SK-N-SH treated with all-trans-retinoic acid at 6 μM for 48 hours (cell line): ENCODE measurements around the gene CD300LF.

ENCODE experiments used
- ATAC-seq: fragments of 200-7000 bp; cut with Tn5 transposase; 3 replicates; pipeline ENCODE4 v1.9.1; 2020; ENCODE audit warnings: mild to moderate bottlenecking, moderate library complexity
- BACH2 ChIP-seq: fragments of 250-450 bp; sonication (Bioruptor Pico); IDR thresholded peaks from 2 replicates; pipeline ENCODE4 v1.9.0; 2021; ENCODE audit warnings: mild to moderate bottlenecking, borderline replicate concordance
- CREB5 ChIP-seq: fragments of 250-450 bp; sonication (Bioruptor Pico); IDR thresholded peaks from 2 replicates; pipeline ENCODE4 v1.5.1; 2020; ENCODE audit warnings: low read depth, mild to moderate bottlenecking, moderate library complexity
- CSDC2 ChIP-seq: fragments of 250-450 bp; sonication (Bioruptor Pico); IDR thresholded peaks from 2 replicates; pipeline ENCODE4 v1.5.0; 2020; ENCODE audit warnings: mild to moderate bottlenecking, moderate library complexity
- CSRNP3 ChIP-seq: fragments of 250-450 bp; sonication (Bioruptor Pico); IDR thresholded peaks from 2 replicates; pipeline ENCODE4 v1.5.1; 2021; ENCODE audit warnings: mild to moderate bottlenecking, moderate library complexity
- ESRRG ChIP-seq: fragments of 250-450 bp; sonication (Bioruptor Pico); IDR thresholded peaks from 2 replicates; pipeline ENCODE4 v1.6.1; 2021; ENCODE audit warnings: mild to moderate bottlenecking
- GLIS3 ChIP-seq: fragments of 250-450 bp; sonication (Bioruptor Pico); IDR thresholded peaks from 2 replicates; pipeline ENCODE4 v1.5.0; 2020; ENCODE audit warnings: mild to moderate bottlenecking, moderate library complexity
- OSR1 ChIP-seq: fragments of 250-450 bp; sonication (Bioruptor Pico); IDR thresholded peaks from 2 replicates; pipeline ENCODE4 v1.8.0; 2022; ENCODE audit warnings: moderate library complexity, mild to moderate bottlenecking, inconsistent platforms
- PATZ1 ChIP-seq: fragments of 250-450 bp; sonication (Bioruptor Pico); IDR thresholded peaks from 2 replicates; pipeline ENCODE4 v1.8.0; 2020; ENCODE audit warnings: mild to moderate bottlenecking, moderate library complexity, borderline replicate concordance
- POU6F1 ChIP-seq: fragments of 250-450 bp; sonication (Bioruptor Pico); IDR thresholded peaks from 2 replicates; pipeline ENCODE4 v1.8.0; 2021; ENCODE audit warnings: low read depth, mild to moderate bottlenecking, moderate library complexity, borderline replicate concordance
- PPARA ChIP-seq: fragments of 250-450 bp; sonication (Bioruptor Pico); IDR thresholded peaks from 2 replicates; pipeline ENCODE4 v1.5.0; 2020; ENCODE audit warnings: mild to moderate bottlenecking, borderline replicate concordance
- RARB ChIP-seq: fragments of 250-450 bp; sonication (Bioruptor Pico); IDR thresholded peaks from 2 replicates; pipeline ENCODE4 v1.8.0; 2021; ENCODE audit warnings: mild to moderate bottlenecking, moderate library complexity
- SNAI2 ChIP-seq: fragments of 250-450 bp; sonication (Bioruptor Pico); IDR thresholded peaks from 2 replicates; pipeline ENCODE4 v1.5.0; 2020; ENCODE audit warnings: mild to moderate bottlenecking, moderate library complexity
- TCF4 ChIP-seq: fragments of 250-450 bp; sonication (Bioruptor Pico); IDR thresholded peaks from 2 replicates; pipeline ENCODE4 v1.8.0; 2021; ENCODE audit warnings: mild to moderate bottlenecking, moderate library complexity, borderline replicate concordance
- TOX ChIP-seq: fragments of 250-450 bp; sonication (Bioruptor Pico); IDR thresholded peaks from 2 replicates; pipeline ENCODE4 v1.8.0; 2021; ENCODE audit warnings: mild to moderate bottlenecking, moderate library complexity, borderline replicate concordance
- TSHZ2 ChIP-seq: fragments of 250-450 bp; sonication (Bioruptor Pico); IDR thresholded peaks from 2 replicates; pipeline ENCODE4 v1.5.0; 2020; ENCODE audit warnings: mild to moderate bottlenecking, moderate library complexity
- ZC3H10 ChIP-seq: fragments of 250-450 bp; sonication (Bioruptor Pico); IDR thresholded peaks from 2 replicates; pipeline ENCODE4 v1.5.1; 2021; ENCODE audit warnings: mild to moderate bottlenecking, moderate library complexity
- ZFP3 ChIP-seq: fragments of 250-450 bp; sonication (Bioruptor Pico); IDR thresholded peaks from 2 replicates; pipeline ENCODE4 v1.5.0; 2020; ENCODE audit warnings: mild to moderate bottlenecking, moderate library complexity
- ZFP30 ChIP-seq: fragments of 450-650 bp; formaldehyde crosslinking; IDR thresholded peaks from 2 replicates; pipeline ENCODE4 v1.5.0; 2022; ENCODE audit warnings: mild to moderate bottlenecking, moderate library complexity
- ZNF565 ChIP-seq: fragments of 450-650 bp; formaldehyde crosslinking; conservative IDR thresholded peaks from 2 replicates; pipeline ENCODE4 v1.5.0; 2020; ENCODE audit warnings: low read depth, mild to moderate bottlenecking, moderate library complexity
- ZNF70 ChIP-seq: fragments of 450-650 bp; formaldehyde crosslinking; IDR thresholded peaks from 2 replicates; pipeline ENCODE4 v1.5.0; 2020; ENCODE audit warnings: mild to moderate bottlenecking, moderate library complexity
- ZNF8 ChIP-seq: fragments of 450-650 bp; formaldehyde crosslinking; IDR thresholded peaks from 2 replicates; pipeline ENCODE4 v1.5.0; 2020; ENCODE audit warnings: mild to moderate bottlenecking, moderate library complexity

Gene CD300LF

GRCh38 chr17:74742153-74742515 lies 29.4 kb upstream of the CD300LF start:
- no peak for TF ChIP-seq RARB (CRISPR knock-in tag)
- no peak for TF ChIP-seq CSDC2
- no peak for TF ChIP-seq SNAI2 (CRISPR knock-in tag)
- no peak for TF ChIP-seq GLIS3 (CRISPR knock-in tag)
- TF ChIP-seq PATZ1, result no peak
- no peak for TF ChIP-seq POU6F1
- no peak for TF ChIP-seq TSHZ2 (CRISPR knock-in tag)
- no peak for TF ChIP-seq ZFP3 (CRISPR knock-in tag)
- ATAC-seq, result no peak

GRCh38 chr17:74740641-74741387 lies 28.1 kb upstream of the CD300LF start:
- ATAC-seq, result no peak
- TF ChIP-seq CSDC2 (no peak), POU6F1 (no peak), ZNF70 (no peak), OSR1 (CRISPR knock-in tag) (no peak), PPARA (CRISPR knock-in tag) (no peak), ZC3H10 (CRISPR knock-in tag) (no peak), BACH2 (no peak), ZNF565 (no peak), ZFP30 (CRISPR knock-in tag) (no peak), ZFP3 (CRISPR knock-in tag) (no peak), GLIS3 (CRISPR knock-in tag) (no peak), ESRRG (CRISPR knock-in tag) (no peak)

- no peak for TF ChIP-seq CREB5 (CRISPR knock-in tag)
- TF ChIP-seq TCF4 (CRISPR knock-in tag), result no peak
- no peak for TF ChIP-seq TSHZ2 (CRISPR knock-in tag)
- TF ChIP-seq ZFP3 (CRISPR knock-in tag), result no peak
- no peak for TF ChIP-seq CSRNP3 (CRISPR knock-in tag)
- no peak for TF ChIP-seq BACH2
- no peak for TF ChIP-seq ESRRG (CRISPR knock-in tag)
- no peak for TF ChIP-seq TOX
- no peak for TF ChIP-seq ZNF8 (CRISPR knock-in tag)
- no peak for TF ChIP-seq POU6F1
- ATAC-seq, result no peak
Observed at GRCh38 chr17:74740173-74740572, 27.4 kb upstream of the CD300LF start.
